Fibroblast of the aortic adventitia (primary cell): ENCODE data around the gene TMIE. TPM values are rescaled to one million over a fixed set of nuclear protein-coding genes. Genes with fewer than 3 reads are reported as not detected.

ENCODE experiments used
- DNase-seq: peaks from one replicate; pipeline ENCODE4 v3.0.0-alpha.2; 2010; ENCODE audit warnings: low read depth
- H3K4me3 ChIP-seq: 2 replicates; pipeline ENCODE4 v1.5.1; 2011; ENCODE audit warnings: low read depth, mild to moderate bottlenecking, control low read depth, low read length, moderate library complexity
- CTCF ChIP-seq: IDR thresholded peaks from 2 replicates; pipeline ENCODE4 v1.5.1; 2011; ENCODE audit warnings: mild to moderate bottlenecking, low read length, control low read depth, inconsistent platforms; ENCODE audit not compliant: insufficient read depth
- total RNA-seq: library from RNA; depleted of rRNA; stranded (reverse); fragments of >200 nt; gene quantifications from 2 replicates; pipeline ENCODE4 v1.2.3, GENCODE V29; 2012; ENCODE audit warnings: low replicate concordance

The TMIE gene
- not detected in 2 replicates for total RNA-seq

- no peak for DNase-seq
- no peak within 1 kb of the TSS for H3K4me3 ChIP-seq
- TF ChIP-seq CTCF = no peak
Observed at GRCh38 chr3:46701181-46701939, at the start of gene TMIE. Gene TMIE (plus strand): TSS chr3:46701392. CDS start chr3:46701488, 96 bp downstream.

GRCh38 chr3:46655271-46655670 is 45.9 kb upstream of the TMIE start:
- no peak for TF ChIP-seq CTCF
- H3K4me3 ChIP-seq = no peak overlapping the region
- peak; percentile 8 for DNase-seq

- no peak for DNase-seq
- no peak overlapping the region for H3K4me3 ChIP-seq
- no peak for TF ChIP-seq CTCF
Observed at GRCh38 chr3:46656778-46657556, 44.2 kb upstream of the TMIE start.

GRCh38 chr3:46659285-46659684 is 41.9 kb upstream of the TMIE start:
- no peak for DNase-seq
- TF ChIP-seq CTCF = no peak
- H3K4me3 ChIP-seq = no peak overlapping the region

- no peak for DNase-seq
- no peak overlapping the region for H3K4me3 ChIP-seq
- TF ChIP-seq CTCF = no peak
Observed at GRCh38 chr3:46660003-46660402, 41.2 kb upstream of the TMIE start.

GRCh38 chr3:46660543-46661523 is 40.4 kb upstream of the TMIE start:
- no peak for DNase-seq
- TF ChIP-seq CTCF = no peak
- no peak overlapping the region for H3K4me3 ChIP-seq
